ENCODE data around the gene RELL1.
A peak's percentile ranks its signal among the peaks of the same experiment; 100 is the strongest.

Gene RELL1

GRCh38 chr4:37685161-37685822, 884 bp downstream of the RELL1 start (continued):
- TF ChIP-seq ZNF830 (tag by site-specific recombination; IDR thresholded peaks at IDR 0.05; ENCODE audit: low read depth) (no peak), ZNF239 (tag by site-specific recombination; IDR thresholded peaks at IDR 0.05) (no peak), OSR2 (tag by site-specific recombination; IDR thresholded peaks at IDR 0.05) (peak; percentile 43; the same call in 1 of the 2 replicates)

- no peaks in the 10 kb centered on the region for H3K4me1 ChIP-seq (ENCODE audit: control insufficient read depth, insufficient read depth, low read length)
- ChIA-PET POLR2A (no interaction called here), CTCF (no interaction called here)
Measured at GRCh38 chr4:37684154-37684553, 2.0 kb downstream of the RELL1 start.

GRCh38 chr4:37682701-37683401, 3.3 kb downstream of the RELL1 start:
- Histone ChIP-seq H3K27ac (ENCODE audit: extremely low read depth, low read depth, low read length) (no peak overlapping the region), H3K4me3 (ENCODE audit: low read depth, low read length) (no peak overlapping the region), H3K9me3 (ENCODE audit: control insufficient read depth, insufficient read depth, low read depth, low read length) (no peaks in the 10 kb centered on the region), H3K4me1 (ENCODE audit: control insufficient read depth, insufficient read depth, low read length) (no peaks in the 10 kb centered on the region), H3K36me3 (ENCODE audit: control insufficient read depth in 2 of 2, insufficient read depth in 1 of 2, low read length in 2 of 2) (no peaks in the 10 kb centered on the region)
- CTCF ChIA-PET: no interaction called here
- POLR2A ChIA-PET: no interaction called here
- TF ChIP-seq PRDM6 (tag by site-specific recombination; IDR thresholded peaks at IDR 0.05) (0 out of 2 replicates have a peak, but pooled peaks have one; percentile 31), SP7 (tag by site-specific recombination; IDR thresholded peaks at IDR 0.05) (peak; percentile 28; the same call in 1 of the 2 replicates), ZFHX2 (tag by site-specific recombination; conservative IDR thresholded peaks at IDR 0.05) (peak; percentile 52), ZNF510 (tag by site-specific recombination; IDR thresholded peaks at IDR 0.05; ENCODE audit: insufficient replicate concordance) (no peak), KLF1 (tag by site-specific recombination; IDR thresholded peaks at IDR 0.05) (no peak), ZNF518A (tag by site-specific recombination; conservative IDR thresholded peaks at IDR 0.05; ENCODE audit: low read depth) (no peak), ZNF791 (tag by site-specific recombination; IDR thresholded peaks at IDR 0.05) (no peak), ZNF621 (tag by site-specific recombination; IDR thresholded peaks at IDR 0.05) (no peak), ZFP3 (tag by site-specific recombination; IDR thresholded peaks at IDR 0.05; ENCODE audit: low read depth) (no peak), ZNF433 (tag by site-specific recombination; IDR thresholded peaks at IDR 0.05; ENCODE audit: low read depth) (no peak), EGR2 (tag by site-specific recombination; IDR thresholded peaks at IDR 0.05; ENCODE audit: low read depth) (peak; percentile 52; the same call in 1 of the 2 replicates), ZNF530 (tag by site-specific recombination; IDR thresholded peaks at IDR 0.05; ENCODE audit: low read depth) (no peak), ZNF777 (tag by site-specific recombination; IDR thresholded peaks at IDR 0.05; ENCODE audit: borderline replicate concordance) (no peak)

More at GRCh38 chr4:37684154-37684553, 2.0 kb downstream of the RELL1 start:
- H3K9me3 ChIP-seq (ENCODE audit: control insufficient read depth, insufficient read depth, low read depth, low read length): no peaks in the 10 kb centered on the region
- no peaks in the 10 kb centered on the region for H3K36me3 ChIP-seq (ENCODE audit: control insufficient read depth in 2 of 2, insufficient read depth in 1 of 2, low read length in 2 of 2)
- no peak for TF ChIP-seq ZNF843 (tag by site-specific recombination; IDR thresholded peaks at IDR 0.05)
- TF ChIP-seq SP3 (tag by site-specific recombination; IDR thresholded peaks at IDR 0.05): no peak
- TF ChIP-seq ZNF280C (tag by site-specific recombination; IDR thresholded peaks at IDR 0.05): no peak
- no peak for TF ChIP-seq ZNF626 (tag by site-specific recombination; IDR thresholded peaks at IDR 0.05)
- no peak for TF ChIP-seq PRDM1 (tag by site-specific recombination; IDR thresholded peaks at IDR 0.05)
- no peak for TF ChIP-seq ZNF548 (tag by site-specific recombination; IDR thresholded peaks at IDR 0.05)
- no peak overlapping the region for H3K4me3 ChIP-seq (ENCODE audit: low read depth, low read length)
- H3K27ac ChIP-seq (ENCODE audit: extremely low read depth, low read depth, low read length): no peak overlapping the region
